HepG2 (cell line): Measurements from ENCODE around the gene OPRL1. TPM values are rescaled to one million over a fixed set of nuclear protein-coding genes. Genes with fewer than 3 reads are reported as not detected.

ENCODE experiments used
- AFF4 ChIP-seq: sonication (generic); formaldehyde crosslinking; IDR thresholded peaks from 2 replicates; pipeline ENCODE4 v1.4.0; 2020; ENCODE audit warnings: missing genetic modification reagents
- CTCF ChIP-seq: sonication (generic); formaldehyde crosslinking; IDR thresholded peaks from 2 replicates; pipeline ENCODE4 v1.5.0; 2020; ENCODE audit warnings: mild to moderate bottlenecking, missing genetic modification reagents, moderate library complexity
- FOXO1 ChIP-seq: sonication (generic); formaldehyde crosslinking; IDR thresholded peaks from 2 replicates; pipeline ENCODE4 v1.4.0; 2020; ENCODE audit warnings: missing genetic modification reagents
- HIC2 ChIP-seq: sonication (generic); formaldehyde crosslinking; IDR thresholded peaks from 2 replicates; pipeline ENCODE4 v1.9.0; 2022; ENCODE audit warnings: low read depth, missing genetic modification reagents
- HOXA5 ChIP-seq: sonication (generic); formaldehyde crosslinking; IDR thresholded peaks from 2 replicates; pipeline ENCODE4 v1.4.0; 2020; ENCODE audit warnings: missing genetic modification reagents
- KMT2A ChIP-seq: sonication (generic); formaldehyde crosslinking; IDR thresholded peaks from 2 replicates; pipeline ENCODE4 v1.4.0; 2020; ENCODE audit warnings: missing genetic modification reagents
- MXD4 ChIP-seq: IDR thresholded peaks from 2 replicates; pipeline ENCODE4 v1.6.1; 2016; ENCODE audit warnings: mild to moderate bottlenecking, missing biosample characterization, missing genetic modification reagents
- NKX3-1 ChIP-seq: sonication (generic); formaldehyde crosslinking; IDR thresholded peaks from 2 replicates; pipeline ENCODE4 v1.5.0; 2020; ENCODE audit warnings: missing genetic modification reagents
- SP1 ChIP-seq, 2 experiments: fragments of 450-650 bp in 1 of 2; sonication (generic) in 1 of 2; formaldehyde crosslinking in 1 of 2; IDR thresholded peaks; 2 replicates each; pipeline versions ENCODE4 v1.4.0 to v1.6.1; 2016 to 2020; ENCODE audit warnings: missing genetic modification reagents in 1 of 2
- TRIM24 ChIP-seq: sonication (generic); formaldehyde crosslinking; IDR thresholded peaks from 2 replicates; pipeline ENCODE4 v1.8.0; 2022; ENCODE audit warnings: mild to moderate bottlenecking, missing genetic modification reagents
- ZBTB7A ChIP-seq: sonication (generic); formaldehyde crosslinking; IDR thresholded peaks from 2 replicates; pipeline ENCODE4 v1.8.0; 2022; ENCODE audit warnings: mild to moderate bottlenecking, missing genetic modification reagents
- ZFX ChIP-seq: sonication (generic); formaldehyde crosslinking; IDR thresholded peaks from 2 replicates; pipeline ENCODE4 v1.4.0; 2020; ENCODE audit warnings: mild to moderate bottlenecking, low read depth, missing genetic modification reagents, moderate library complexity
- ZNF281 ChIP-seq: sonication (generic); formaldehyde crosslinking; IDR thresholded peaks from 2 replicates; pipeline ENCODE4 v1.4.0; 2020; ENCODE audit warnings: missing genetic modification reagents, borderline replicate concordance
- ZNF501 ChIP-seq: sonication (generic); formaldehyde crosslinking; IDR thresholded peaks from 2 replicates; pipeline ENCODE4 v1.5.1; 2020; ENCODE audit warnings: mild to moderate bottlenecking, moderate library complexity, missing genetic modification reagents
- ZNF577 ChIP-seq: sonication (generic); formaldehyde crosslinking; IDR thresholded peaks from 2 replicates; pipeline ENCODE4 v1.4.0; 2020; ENCODE audit warnings: mild to moderate bottlenecking, low read depth, missing genetic modification reagents, borderline replicate concordance
- ZNF782 ChIP-seq: sonication (generic); formaldehyde crosslinking; IDR thresholded peaks from 2 replicates; pipeline ENCODE4 v1.4.0; 2020; ENCODE audit warnings: missing genetic modification reagents, mild to moderate bottlenecking, borderline replicate concordance
- ZSCAN21 ChIP-seq: sonication (generic); formaldehyde crosslinking; IDR thresholded peaks from 2 replicates; pipeline ENCODE4 v1.8.0; 2022; ENCODE audit warnings: mild to moderate bottlenecking, missing genetic modification reagents, moderate library complexity, borderline replicate concordance
- polyA plus RNA-seq, 8 experiments: library from polyadenylated mRNA; depleted of rRNA in 3 of 8; stranded (reverse) in 7 of 8; unstranded in 1 of 8; fragments of >200 nt; fragmentation: Illumina TruSeq in 4 of 8; extraction: Trizol in 4 of 8; gene quantifications; 2 replicates each; pipeline versions ENCODE4 v1.2.1 to v1.2.3, GENCODE V29; 2011 to 2016; ENCODE audit warnings: low read depth in 4 of 8, missing spikeins in 1 of 8, mixed read lengths in 1 of 8; ENCODE audit not compliant: insufficient read depth in 1 of 8
- total RNA-seq, 5 experiments: library from RNA; depleted of rRNA; stranded (reverse); fragments of >200 nt; fragmentation: Illumina TruSeq; extraction: Trizol; gene quantifications; 2 replicates each; pipeline ENCODE4 v1.2.3, GENCODE V29; 2016; ENCODE audit warnings: low read depth in 1 of 5

The OPRL1 gene
- total and polyA plus RNA-seq, 2 of the 13 experiments (the other 11 are each of a cell fraction or from before 2014, with no cell fraction given), result 0.35 to 0.71 TPM

- TF ChIP-seq ZFX (peak; percentile 99), ZNF782 (no peak), AFF4 (no peak; the same call in 1 of the 2 replicates), CTCF (CRISPR knock-in tag) (peak; percentile 32; the same call in 1 of the 2 replicates), FOXO1 (peak; percentile 73; the same call in 1 of the 2 replicates), ZNF281 (CRISPR knock-in tag) (peak; percentile 65; the same call in 1 of the 2 replicates), KMT2A (CRISPR knock-in tag) (peak; percentile 80; the same call in 1 of the 2 replicates), NKX3-1 (CRISPR knock-in tag) (peak; percentile 79; the same call in 1 of the 2 replicates), ZSCAN21 (CRISPR knock-in tag) (peak; percentile 90), SP1 (IDR thresholded peaks at IDR 0.05) (no peak), SP1 (CRISPR knock-in tag; IDR thresholded peaks at IDR 0.05) (peak; percentile 89), TRIM24 (CRISPR knock-in tag) (no peak), ZNF577 (CRISPR knock-in tag) (no peak), MXD4 (no peak; the same call in 1 of the 2 replicates), HIC2 (peak; percentile 53; the same call in 1 of the 2 replicates), ZNF501 (CRISPR knock-in tag) (peak; percentile 98), HOXA5 (CRISPR knock-in tag) (peak; percentile 88; the same call in 1 of the 2 replicates), ZBTB7A (peak; percentile 70)
These were observed 17.1 kb upstream of the OPRL1 start, which contains the start of gene TCEA2 (continued) for GRCh38 chr20:64062596-64063388.
